ENCODE data around the gene RFTN1.

DNA sequence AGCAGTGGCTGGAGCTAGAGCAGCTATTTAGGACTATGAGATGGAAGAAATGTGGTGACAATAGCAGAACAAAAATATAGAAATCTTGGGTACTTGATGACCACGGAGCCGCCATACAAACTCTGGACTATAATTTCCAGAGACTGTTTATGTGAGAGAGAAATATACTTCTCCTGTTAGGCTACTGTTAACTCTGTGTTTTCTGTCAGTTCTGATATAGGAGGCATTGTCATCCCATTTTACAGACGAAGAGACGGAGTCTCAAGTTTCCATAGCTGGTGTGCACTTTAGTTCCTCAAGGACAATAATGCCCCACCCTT is 22.8 kb upstream of the RFTN1 start:
- TF ChIP-seq ELF4 (IDR thresholded peaks at IDR 0.05) = no peak; the same call in 1 of the 2 replicates
- no peak for TF ChIP-seq SP1 (IDR thresholded peaks at IDR 0.05)
- TF ChIP-seq, protein P1, sequence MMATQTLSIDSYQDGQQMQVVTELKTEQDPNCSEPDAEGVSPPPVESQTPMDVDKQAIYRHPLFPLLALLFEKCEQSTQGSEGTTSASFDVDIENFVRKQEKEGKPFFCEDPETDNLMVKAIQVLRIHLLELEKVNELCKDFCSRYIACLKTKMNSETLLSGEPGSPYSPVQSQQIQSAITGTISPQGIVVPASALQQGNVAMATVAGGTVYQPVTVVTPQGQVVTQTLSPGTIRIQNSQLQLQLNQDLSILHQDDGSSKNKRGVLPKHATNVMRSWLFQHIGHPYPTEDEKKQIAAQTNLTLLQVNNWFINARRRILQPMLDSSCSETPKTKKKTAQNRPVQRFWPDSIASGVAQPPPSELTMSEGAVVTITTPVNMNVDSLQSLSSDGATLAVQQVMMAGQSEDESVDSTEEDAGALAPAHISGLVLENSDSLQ (IDR thresholded peaks at IDR 0.05) = no peak
- no peak for TF ChIP-seq FOXA1 (IDR thresholded peaks at IDR 0.05)
- TF ChIP-seq CTBP1 (IDR thresholded peaks at IDR 0.05; ENCODE audit: borderline replicate concordance) = no peak

Measured in HEK293T (cell line).